ENCODE measurements around the gene NAP1L4. TPM values are rescaled to one million over a fixed set of nuclear protein-coding genes. Genes with fewer than 3 reads are reported as not detected.

NAP1L4 gene
- total RNA-seq, 1 donor from 2014 or later = 109 TPM

DNA sequence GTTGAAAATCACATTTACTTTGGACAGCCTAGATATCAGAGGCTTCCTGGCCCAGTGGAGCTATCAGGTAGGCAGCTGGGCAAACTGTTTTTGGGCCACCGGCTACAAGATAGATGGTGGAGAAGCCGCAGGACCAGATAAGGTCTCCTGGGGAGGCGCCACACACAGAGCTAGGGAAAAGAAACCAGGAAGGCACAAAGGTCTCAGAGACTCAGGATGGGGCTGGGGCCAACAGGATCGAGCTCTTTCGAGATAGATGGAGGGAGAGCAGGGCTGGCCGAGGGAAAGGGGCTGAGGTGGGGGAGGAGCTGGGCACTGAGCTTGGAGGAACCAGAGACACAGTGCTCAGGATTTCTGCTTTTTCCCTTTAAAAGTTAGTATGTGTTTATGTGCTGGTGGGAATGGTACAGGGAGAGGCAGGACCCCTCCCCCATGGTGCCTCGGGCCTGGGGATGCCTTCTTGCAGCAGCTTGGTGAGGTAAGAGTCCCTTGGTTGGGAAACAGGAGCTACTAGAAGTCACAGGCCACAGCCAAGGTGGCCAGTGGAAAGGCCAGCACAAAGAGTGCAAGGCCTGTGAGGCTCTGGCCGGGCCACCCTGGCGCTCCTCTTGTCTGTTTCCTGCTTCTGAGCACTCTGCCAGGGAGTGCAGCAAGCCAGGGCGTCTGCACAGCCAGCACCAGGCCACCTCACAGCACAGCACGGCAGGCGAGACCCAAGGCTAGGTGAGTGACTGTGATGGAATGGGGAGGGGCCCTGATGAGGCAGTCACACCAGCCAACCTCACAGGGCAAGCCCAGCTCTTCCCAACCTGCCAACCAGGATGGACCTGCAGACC is 11.5 kb upstream of the NAP1L4 start:
- DNase-seq (ENCODE audit: low read depth) = no peak
- Histone ChIP-seq H3K36me3 (ENCODE audit: control insufficient read depth, insufficient read depth, low read length) (peaks cover 3% of the 10 kb centered on the region), H3K27me3 (ENCODE audit: control insufficient read depth, insufficient read depth, low read length) (no peaks in the 10 kb centered on the region), H3K4me3 (ENCODE audit: low read depth, low read length) (no peak overlapping the region)
- TF ChIP-seq, protein P1, sequence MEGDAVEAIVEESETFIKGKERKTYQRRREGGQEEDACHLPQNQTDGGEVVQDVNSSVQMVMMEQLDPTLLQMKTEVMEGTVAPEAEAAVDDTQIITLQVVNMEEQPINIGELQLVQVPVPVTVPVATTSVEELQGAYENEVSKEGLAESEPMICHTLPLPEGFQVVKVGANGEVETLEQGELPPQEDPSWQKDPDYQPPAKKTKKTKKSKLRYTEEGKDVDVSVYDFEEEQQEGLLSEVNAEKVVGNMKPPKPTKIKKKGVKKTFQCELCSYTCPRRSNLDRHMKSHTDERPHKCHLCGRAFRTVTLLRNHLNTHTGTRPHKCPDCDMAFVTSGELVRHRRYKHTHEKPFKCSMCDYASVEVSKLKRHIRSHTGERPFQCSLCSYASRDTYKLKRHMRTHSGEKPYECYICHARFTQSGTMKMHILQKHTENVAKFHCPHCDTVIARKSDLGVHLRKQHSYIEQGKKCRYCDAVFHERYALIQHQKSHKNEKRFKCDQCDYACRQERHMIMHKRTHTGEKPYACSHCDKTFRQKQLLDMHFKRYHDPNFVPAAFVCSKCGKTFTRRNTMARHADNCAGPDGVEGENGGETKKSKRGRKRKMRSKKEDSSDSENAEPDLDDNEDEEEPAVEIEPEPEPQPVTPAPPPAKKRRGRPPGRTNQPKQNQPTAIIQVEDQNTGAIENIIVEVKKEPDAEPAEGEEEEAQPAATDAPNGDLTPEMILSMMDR (IDR thresholded peaks at IDR 0.05; ENCODE audit: insufficient read depth, low read length, poor library complexity, severe bottlenecking) = no peak

DNA sequence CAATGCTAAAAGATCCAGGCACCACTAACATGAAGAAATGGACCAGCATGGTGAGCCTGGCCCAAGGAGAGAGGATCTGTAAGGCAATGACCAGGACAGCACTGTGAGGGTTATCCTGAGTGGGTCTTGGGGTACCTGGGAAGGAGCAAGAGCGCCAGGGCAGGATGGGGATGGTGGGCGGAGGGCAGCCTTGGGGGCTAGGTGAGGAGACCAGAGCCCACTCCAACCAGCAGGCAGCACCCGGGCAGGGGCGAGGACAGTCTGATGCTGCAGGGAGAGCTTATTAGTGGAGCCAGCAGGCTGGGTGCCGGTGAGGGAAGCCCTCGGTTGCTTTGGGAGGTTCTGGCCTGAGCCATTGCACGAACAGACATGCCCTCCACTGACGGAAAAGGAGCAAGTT is 10.7 kb upstream of the NAP1L4 start:
- Histone ChIP-seq H3K27me3 (ENCODE audit: control insufficient read depth, insufficient read depth, low read length) (no peaks in the 10 kb centered on the region), H3K4me3 (ENCODE audit: low read depth, low read length) (no peak overlapping the region), H3K36me3 (ENCODE audit: control insufficient read depth, insufficient read depth, low read length) (peaks cover 3% of the 10 kb centered on the region)
- DNase-seq (ENCODE audit: low read depth) = no peak
- TF ChIP-seq, protein P1 (IDR thresholded peaks at IDR 0.05; ENCODE audit: insufficient read depth, low read length, poor library complexity, severe bottlenecking) = no peak

DNA sequence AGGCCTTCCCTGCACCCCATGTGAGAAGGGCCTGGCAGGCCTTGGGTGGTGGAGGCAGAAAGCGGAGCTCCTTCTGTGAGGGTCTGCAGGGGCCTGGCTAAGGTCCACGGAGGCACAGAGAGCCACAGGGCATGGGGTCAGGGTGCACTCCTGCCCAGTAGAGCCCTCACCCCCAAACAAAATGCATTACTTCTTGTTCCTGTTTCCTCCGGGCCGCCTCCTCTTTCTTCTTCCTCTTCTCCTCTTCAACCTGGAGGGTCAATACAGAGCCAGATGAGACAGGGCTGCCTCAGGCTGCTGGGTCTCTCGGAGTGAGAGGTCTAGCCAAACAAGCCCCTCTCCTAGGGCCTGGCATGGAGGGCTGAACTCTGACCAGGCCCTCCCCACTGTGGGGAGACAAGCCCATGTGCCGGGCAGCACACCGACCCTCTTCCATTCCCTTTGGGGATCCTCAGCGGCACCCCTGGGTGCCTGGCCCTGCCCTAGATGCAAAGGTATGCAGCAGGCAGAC is 10.3 kb upstream of the NAP1L4 start:
- TF ChIP-seq, protein P1 (IDR thresholded peaks at IDR 0.05; ENCODE audit: insufficient read depth, low read length, poor library complexity, severe bottlenecking) = no peak
- no peaks in the 10 kb centered on the region for H3K27me3 ChIP-seq (ENCODE audit: control insufficient read depth, insufficient read depth, low read length)
- H3K4me3 ChIP-seq (ENCODE audit: low read depth, low read length) = no peak overlapping the region
- no peak for DNase-seq (ENCODE audit: low read depth)
- peaks cover 3% of the 10 kb centered on the region for H3K36me3 ChIP-seq (ENCODE audit: control insufficient read depth, insufficient read depth, low read length)

DNA sequence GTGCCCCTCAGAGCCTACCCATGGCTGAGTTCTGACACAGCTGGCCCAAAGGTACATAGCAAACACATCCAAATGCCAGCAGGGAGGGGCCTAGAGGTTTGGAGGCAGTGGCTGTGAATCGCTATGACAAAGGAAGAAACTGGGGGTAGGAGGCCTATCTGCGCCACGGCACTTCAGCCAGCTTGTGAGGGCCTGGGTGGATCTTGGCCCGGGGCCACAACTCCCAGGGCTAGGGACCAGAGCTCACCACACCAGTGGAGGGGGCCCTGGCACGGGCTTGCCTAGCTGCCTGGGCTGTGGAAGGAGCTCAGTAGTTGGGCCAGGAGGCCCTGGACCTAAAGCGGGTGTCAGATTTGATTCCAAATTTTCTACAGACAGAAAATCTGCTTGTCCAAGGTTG is 9.4 kb upstream of the NAP1L4 start:
- no peak for DNase-seq (ENCODE audit: low read depth)
- Histone ChIP-seq H3K4me3 (ENCODE audit: low read depth, low read length) (no peak overlapping the region), H3K27me3 (ENCODE audit: control insufficient read depth, insufficient read depth, low read length) (no peaks in the 10 kb centered on the region), H3K36me3 (ENCODE audit: control insufficient read depth, insufficient read depth, low read length) (peaks cover 1% of the 10 kb centered on the region)
- TF ChIP-seq, protein P1 (IDR thresholded peaks at IDR 0.05; ENCODE audit: insufficient read depth, low read length, poor library complexity, severe bottlenecking) = no peak

DNA sequence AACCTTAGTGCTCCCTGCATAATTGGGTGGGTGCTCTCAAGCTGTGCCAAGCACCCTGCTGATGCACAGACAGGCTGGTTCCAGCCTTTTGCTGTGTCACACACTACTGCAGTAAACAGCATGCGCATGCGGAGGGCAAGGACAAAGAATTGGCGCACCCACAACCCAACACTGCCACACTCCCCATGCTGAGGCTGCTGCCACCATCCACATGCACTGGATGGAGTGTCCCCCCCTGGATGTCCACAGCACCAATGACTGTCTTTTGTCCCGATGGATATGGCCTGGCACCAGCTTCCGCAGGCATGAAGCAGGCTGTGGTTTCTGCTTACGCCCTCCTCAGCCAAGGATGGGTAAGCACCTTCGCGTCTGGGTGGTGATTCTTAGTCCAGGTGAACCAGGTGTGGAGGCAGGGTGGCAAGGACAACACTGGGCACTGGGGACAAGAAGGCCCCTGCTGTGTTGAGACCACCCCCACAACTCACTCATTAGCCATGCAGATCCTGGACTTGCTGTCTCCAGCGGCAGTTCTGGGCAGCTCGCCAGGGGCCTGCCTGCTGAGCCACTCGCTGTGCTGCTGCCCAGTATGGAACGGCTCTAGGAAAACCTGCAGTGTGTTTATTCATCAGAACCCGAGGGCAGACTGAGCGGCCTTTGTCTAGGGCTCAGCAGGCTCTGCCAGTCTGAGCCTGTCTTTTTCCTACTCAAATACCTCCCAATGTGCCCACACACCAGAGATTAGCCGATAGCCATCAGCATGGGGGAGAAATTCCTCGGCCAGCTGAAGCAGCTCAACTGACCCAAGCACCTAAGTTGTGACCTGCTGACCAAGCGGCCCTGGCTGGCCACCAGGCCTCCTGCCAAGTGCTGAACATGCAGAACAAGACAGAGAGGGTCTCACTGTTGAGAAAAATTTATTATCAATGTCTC is 8.2 kb upstream of the NAP1L4 start:
- no peak for DNase-seq (ENCODE audit: low read depth)
- no peak overlapping the region for H3K4me3 ChIP-seq (ENCODE audit: low read depth, low read length)
- H3K27me3 ChIP-seq (ENCODE audit: control insufficient read depth, insufficient read depth, low read length) = no peaks in the 10 kb centered on the region
- peaks cover 1% of the 10 kb centered on the region for H3K36me3 ChIP-seq (ENCODE audit: control insufficient read depth, insufficient read depth, low read length)
- TF ChIP-seq, protein P1 (IDR thresholded peaks at IDR 0.05; ENCODE audit: insufficient read depth, low read length, poor library complexity, severe bottlenecking) = no peak

Measured in kidney epithelial cell (primary cell).